Breast epithelium (tissue), 3 donors: ENCODE data around the gene CORO1C.

ENCODE experiments used
- CTCF ChIP-seq, 3 donors: fragments of 450-650 bp; IDR thresholded peaks; one replicate each; pipeline ENCODE4 v1.5.1; 2016 to 2017; ENCODE audit warnings: antibody characterized with exemption in 3 of 3, mild to moderate bottlenecking in 3 of 3, moderate library complexity in 3 of 3
- POLR2A ChIP-seq: fragments of 450-650 bp; IDR thresholded peaks from one replicate; pipeline ENCODE4 v1.6.1; 2016; ENCODE audit warnings: antibody characterized with exemption, mild to moderate bottlenecking, moderate library complexity
- POLR2AphosphoS5 ChIP-seq, 3 donors: sonication (generic); formaldehyde crosslinking; IDR thresholded peaks; one replicate each; pipeline ENCODE4 v1.6.1; 2017; ENCODE audit warnings: antibody characterized with exemption in 3 of 3

- no peak for TF ChIP-seq CTCF (IDR thresholded peaks at IDR 0.05)
- no peak for TF ChIP-seq POLR2A
- no peak for TF ChIP-seq POLR2AphosphoS5 (IDR thresholded peaks at IDR 0.05)
These were observed 85.4 kb downstream of the CORO1C start for GRCh38 chr12:108645686-108646599.
